ENCODE measurements around the gene PCCA.
A peak's percentile ranks its signal among the peaks of the same experiment; 100 is the strongest.

The PCCA gene

GRCh38 chr13:100100115-100100879, 11.4 kb downstream of the PCCA start:
- in situ Hi-C loops (cut with HindIII; ENCODE audit: low pct_ligation_motif_present, low sequenced_read_pairs), result no loop called here
- H3K27ac ChIP-seq, result peak overlapping the region; percentile 59
- H3K36me3 ChIP-seq (replicated peaks), result no peaks in the 10 kb centered on the region
- TF ChIP-seq CTCF (IDR thresholded peaks at IDR 0.05; ENCODE audit: low read depth, low read length, missing control alignments), result no peak
- no peaks in the 10 kb centered on the region for H3K27me3 ChIP-seq (replicated peaks)
- peak; percentile 62 for DNase-seq
- H3K4me3 ChIP-seq (ENCODE audit: low read depth, low read length), result no peak overlapping the region

- in situ Hi-C loops (cut with HindIII; ENCODE audit: low pct_ligation_motif_present, low sequenced_read_pairs), result no loop called here
- no peaks in the 10 kb centered on the region for H3K36me3 ChIP-seq (replicated peaks)
- DNase-seq, result no peak
- no peak for TF ChIP-seq CTCF (IDR thresholded peaks at IDR 0.05; ENCODE audit: low read depth, low read length, missing control alignments)
- H3K27ac ChIP-seq, result no peak overlapping the region
- no peak overlapping the region for H3K4me3 ChIP-seq (ENCODE audit: low read depth, low read length)
- no peaks in the 10 kb centered on the region for H3K27me3 ChIP-seq (replicated peaks)
These were observed 13.1 kb downstream of the PCCA start for GRCh38 chr13:100102042-100102441.

- no peaks in the 10 kb centered on the region for H3K36me3 ChIP-seq (replicated peaks)
- DNase-seq, result no peak
- no peak for TF ChIP-seq CTCF (IDR thresholded peaks at IDR 0.05; ENCODE audit: low read depth, low read length, missing control alignments)
- in situ Hi-C loops (cut with HindIII; ENCODE audit: low pct_ligation_motif_present, low sequenced_read_pairs), result no loop called here
- no peak overlapping the region for H3K4me3 ChIP-seq (ENCODE audit: low read depth, low read length)
- no peaks in the 10 kb centered on the region for H3K27me3 ChIP-seq (replicated peaks)
- H3K27ac ChIP-seq, result no peak overlapping the region
These were observed 17.1 kb downstream of the PCCA start for GRCh38 chr13:100106005-100106404.

DNA sequence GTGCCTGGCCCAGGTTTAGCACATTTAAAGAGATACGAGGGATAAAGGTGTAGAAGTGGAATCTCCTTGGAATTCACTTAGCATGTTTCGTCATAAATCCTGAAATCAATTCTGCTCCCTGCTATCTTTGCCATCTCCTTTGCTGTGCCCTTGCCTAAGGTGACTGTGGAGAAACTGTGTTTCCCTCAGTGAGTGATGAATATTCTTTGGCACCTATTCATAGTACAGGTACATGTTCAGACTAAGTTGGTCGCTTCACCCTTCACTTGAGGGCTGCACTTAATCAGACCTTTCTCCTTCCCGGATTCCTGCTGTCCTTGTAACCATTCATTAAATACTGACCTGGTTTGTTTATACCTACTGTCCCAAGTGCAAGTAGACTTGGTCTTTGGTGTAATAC, 17.8 kb downstream of the PCCA start:
- Histone ChIP-seq H3K27me3 (replicated peaks) (no peaks in the 10 kb centered on the region), H3K36me3 (replicated peaks) (no peaks in the 10 kb centered on the region), H3K4me3 (ENCODE audit: low read depth, low read length) (no peak overlapping the region), H3K27ac (no peak overlapping the region)
- no peak for DNase-seq
- in situ Hi-C loops (cut with HindIII; ENCODE audit: low pct_ligation_motif_present, low sequenced_read_pairs), result no loop called here
- TF ChIP-seq CTCF (IDR thresholded peaks at IDR 0.05; ENCODE audit: low read depth, low read length, missing control alignments), result no peak

GRCh38 chr13:100108913-100109507, 20.1 kb downstream of the PCCA start:
- Histone ChIP-seq H3K36me3 (replicated peaks) (peaks cover 10% of the 10 kb centered on the region), H3K4me3 (ENCODE audit: low read depth, low read length) (no peak overlapping the region), H3K27me3 (replicated peaks) (no peaks in the 10 kb centered on the region), H3K27ac (no peak overlapping the region)
- no peak for DNase-seq
- in situ Hi-C loops (cut with HindIII; ENCODE audit: low pct_ligation_motif_present, low sequenced_read_pairs), result no loop called here
- TF ChIP-seq CTCF (IDR thresholded peaks at IDR 0.05; ENCODE audit: low read depth, low read length, missing control alignments), result no peak

Measured in brain microvascular endothelial cell (primary cell).